Endothelial cell of umbilical vein (primary cell): ENCODE measurements around the gene CALR3. TPM values are rescaled to one million over a fixed set of nuclear protein-coding genes. Genes with fewer than 3 reads are reported as not detected.

Experiments
- BruUV-seq: library from RNA; stranded (reverse); fragments of 400-500 nt; replicated peaks from 2 replicates; lab custom pipeline; 2021; lab: Mats Ljungman, UMichigan
- CTCF ChIA-PET: fragments of 300-600, 350-600 bp; sonication (Branson Sonifier 250); formaldehyde crosslinking; loops from one replicate; lab custom pipeline; 2021; ENCODE audit warnings: antibody characterized with exemption, inconsistent platforms; lab: Charles Lee
- POLR2A ChIA-PET: fragments of 300-600, 350-600 bp; sonication (Branson Sonifier 250); formaldehyde crosslinking; loops from one replicate; lab custom pipeline; 2021; ENCODE audit warnings: antibody characterized with exemption, inconsistent platforms; lab: Charles Lee
- DNase-seq: peaks from one replicate; pipeline ENCODE4 v3.0.0-alpha.2; 2011; ENCODE audit warnings: low read depth, low spot score
- FAIRE-seq: peaks from 2 replicates; lab custom pipeline; 2011; peaks lifted over from hg19 to GRCh38; lab: Jason Lieb, UNC
- H2AFZ ChIP-seq: 2 replicates; pipeline ENCODE4 v1.6.0; 2012; ENCODE audit warnings: low read depth, low read length, control low read depth, inconsistent platforms
- H3K27ac ChIP-seq: 2 replicates; pipeline ENCODE4 v1.5.1; 2011; ENCODE audit warnings: low read depth, mild to moderate bottlenecking, control low read depth, low read length, moderate library complexity; ENCODE audit not compliant: insufficient read depth
- H3K27me3 ChIP-seq, 2 experiments: 2 replicates each; pipeline versions ENCODE4 v1.6.0 to v1.6.1; 2011; ENCODE audit warnings: low read length in 2 of 2, mixed read lengths in 1 of 2; ENCODE audit not compliant: control insufficient read depth in 2 of 2, insufficient read depth in 2 of 2
- H3K36me3 ChIP-seq, 2 experiments: 2 replicates in 1 of 2; 3 replicates in 1 of 2; pipeline ENCODE4 v1.5.1; 2011; ENCODE audit warnings: low read length in 2 of 2, mild to moderate bottlenecking in 1 of 2, moderate library complexity in 1 of 2; ENCODE audit not compliant: control insufficient read depth in 2 of 2, insufficient read depth in 2 of 2; ENCODE audit errors: extremely low read depth in 1 of 2
- H3K4me1 ChIP-seq: 3 replicates; pipeline ENCODE4 v1.5.1; 2011; ENCODE audit warnings: mild to moderate bottlenecking, low read length; ENCODE audit not compliant: control insufficient read depth, insufficient read depth; ENCODE audit errors: extremely low read depth
- H3K4me2 ChIP-seq: 2 replicates; pipeline ENCODE4 v1.6.1; 2011; ENCODE audit warnings: low read length, control low read depth, mixed read lengths; ENCODE audit not compliant: insufficient read depth
- H3K4me3 ChIP-seq, 3 experiments: fragments of 200-600 bp in 1 of 3; sonication (generic), shearing (Covaris generic) in 1 of 3; replicated peaks in 1 of 3; 2 replicates each; pipeline ENCODE4 v1.5.1; 2011 to 2016; ENCODE audit warnings: control low read depth in 3 of 3, low read length in 3 of 3, mild to moderate bottlenecking in 2 of 3, inconsistent platforms in 1 of 3, low read depth in 1 of 3, moderate library complexity in 1 of 3; ENCODE audit not compliant: insufficient read depth in 1 of 3
- H3K79me2 ChIP-seq: 2 replicates; pipeline ENCODE4 v1.6.0; 2012; ENCODE audit warnings: low read length, inconsistent platforms; ENCODE audit not compliant: control insufficient read depth, insufficient read depth
- H3K9ac ChIP-seq: replicated peaks from 2 replicates; pipeline ENCODE3; 2011; ENCODE audit warnings: low read length, control low read depth; ENCODE audit not compliant: insufficient read depth; ENCODE audit errors: extremely low read depth
- H3K9me1 ChIP-seq: replicated peaks from 3 replicates; pipeline ENCODE4 v1.6.0; 2011; ENCODE audit warnings: mild to moderate bottlenecking, low read length; ENCODE audit not compliant: control insufficient read depth, insufficient read depth; ENCODE audit errors: extremely low read depth
- H3K9me3 ChIP-seq: replicated peaks from 2 replicates; pipeline ENCODE4 v1.5.1; 2012; ENCODE audit warnings: low read length, inconsistent platforms; ENCODE audit not compliant: control insufficient read depth, insufficient read depth
- H4K20me1 ChIP-seq: replicated peaks from 2 replicates; pipeline ENCODE3; 2011; ENCODE audit warnings: mild to moderate bottlenecking, low read length; ENCODE audit not compliant: control insufficient read depth, insufficient read depth; ENCODE audit errors: extremely low read depth
- EZH2 ChIP-seq: IDR thresholded peaks from 2 replicates; pipeline ENCODE4 v1.6.1; 2012; ENCODE audit warnings: borderline replicate concordance, low read depth, mild to moderate bottlenecking, moderate library complexity, low read length, inconsistent platforms; ENCODE audit not compliant: severe bottlenecking
- FOS ChIP-seq: IDR thresholded peaks from 2 replicates; pipeline ENCODE4 v1.6.1; 2011; ENCODE audit warnings: mild to moderate bottlenecking, low read length, moderate library complexity, borderline replicate concordance; ENCODE audit not compliant: insufficient read depth
- GATA2 ChIP-seq: IDR thresholded peaks from 2 replicates; pipeline ENCODE4 v1.7.0; 2011; ENCODE audit warnings: low read depth, mild to moderate bottlenecking, moderate library complexity, mixed read lengths, low read length; ENCODE audit not compliant: insufficient read length, insufficient read depth
- JUN ChIP-seq: IDR thresholded peaks from 2 replicates; pipeline ENCODE4 v1.6.1; 2011; ENCODE audit warnings: borderline replicate concordance, low read depth; ENCODE audit not compliant: insufficient read length, insufficient read depth
- MAX ChIP-seq: IDR thresholded peaks from 2 replicates; pipeline ENCODE4 v1.6.1; 2011; ENCODE audit not compliant: insufficient read depth, insufficient read length
- MYC ChIP-seq: IDR thresholded peaks from one replicate; pipeline ENCODE4 v1.6.1; 2011; ENCODE audit warnings: mild to moderate bottlenecking, low read depth, low read length
- POLR2AphosphoS5 ChIP-seq: IDR thresholded peaks from 2 replicates; pipeline ENCODE4 v1.6.1; 2012; ENCODE audit warnings: low read depth, mild to moderate bottlenecking, control low read depth, low read length, moderate library complexity; ENCODE audit not compliant: insufficient read depth
- dilution Hi-C: fragments of 300-500 bp; cut with MboI; formaldehyde crosslinking; loops from one replicate; pipeline ENCODE4 v1.15.0; 2019; ENCODE audit warnings: low sequenced_read_pairs; ENCODE audit not compliant: extremely low pct_ligation_motif_present
- intact Hi-C: fragments of 100-400 bp; cut with micrococcal nuclease; formaldehyde crosslinking; loops from one replicate; pipeline ENCODE4 v1.10.0; 2022
- polyA plus RNA-seq, 4 experiments: library from polyadenylated mRNA; depleted of rRNA in 3 of 4; stranded (reverse) in 3 of 4; unstranded in 1 of 4; fragments of >200 nt; gene quantifications; 2 replicates each; pipeline versions ENCODE4 v1.2.1 to v1.2.3, GENCODE V29; 2011 to 2012; ENCODE audit warnings: missing spikeins in 1 of 4
- total RNA-seq: library from RNA; stranded (reverse); gene quantifications from 2 replicates; pipeline ENCODE4 v1.2.3, GENCODE V29; 2021
- TF ChIP-seq, protein P1 (sequence below), 2 donors: IDR thresholded peaks; 1 replicate in 1 of 2; 2 replicates in 1 of 2; pipeline ENCODE4 v1.5.1; 2011; ENCODE audit warnings: low read length in 2 of 2, mild to moderate bottlenecking in 2 of 2, moderate library complexity in 2 of 2, control low read depth in 1 of 2, inconsistent platforms in 1 of 2, low read depth in 1 of 2; ENCODE audit not compliant: insufficient read depth in 1 of 2; ENCODE audit errors: extremely low read depth in 1 of 2

CALR3 gene
- total and polyA plus RNA-seq, 2 donors (not counting 3 experiments of a cell fraction or from before 2014, with no cell fraction given) = not detected

- H3K9ac ChIP-seq = no peak overlapping the region
- TF ChIP-seq MYC (no peak), JUN (no peak), MAX (no peak), GATA2 (no peak), FOS (no peak), EZH2 (no peak), POLR2AphosphoS5 (no peak)
- TF ChIP-seq, protein P1, sequence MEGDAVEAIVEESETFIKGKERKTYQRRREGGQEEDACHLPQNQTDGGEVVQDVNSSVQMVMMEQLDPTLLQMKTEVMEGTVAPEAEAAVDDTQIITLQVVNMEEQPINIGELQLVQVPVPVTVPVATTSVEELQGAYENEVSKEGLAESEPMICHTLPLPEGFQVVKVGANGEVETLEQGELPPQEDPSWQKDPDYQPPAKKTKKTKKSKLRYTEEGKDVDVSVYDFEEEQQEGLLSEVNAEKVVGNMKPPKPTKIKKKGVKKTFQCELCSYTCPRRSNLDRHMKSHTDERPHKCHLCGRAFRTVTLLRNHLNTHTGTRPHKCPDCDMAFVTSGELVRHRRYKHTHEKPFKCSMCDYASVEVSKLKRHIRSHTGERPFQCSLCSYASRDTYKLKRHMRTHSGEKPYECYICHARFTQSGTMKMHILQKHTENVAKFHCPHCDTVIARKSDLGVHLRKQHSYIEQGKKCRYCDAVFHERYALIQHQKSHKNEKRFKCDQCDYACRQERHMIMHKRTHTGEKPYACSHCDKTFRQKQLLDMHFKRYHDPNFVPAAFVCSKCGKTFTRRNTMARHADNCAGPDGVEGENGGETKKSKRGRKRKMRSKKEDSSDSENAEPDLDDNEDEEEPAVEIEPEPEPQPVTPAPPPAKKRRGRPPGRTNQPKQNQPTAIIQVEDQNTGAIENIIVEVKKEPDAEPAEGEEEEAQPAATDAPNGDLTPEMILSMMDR (IDR thresholded peaks at IDR 0.05; ENCODE audit: extremely low read depth in 1 of 2, insufficient read depth in 1 of 2, low read depth in 1 of 2, low read length in 2 of 2) = no peak
- ChIA-PET POLR2A (interaction anchor here (0.7 kb wide), 1 partner anchor 65 kb away, joined by 3 read pairs; no protein-coding TSS in a partner anchor), CTCF (interaction anchor here (0.6 kb wide), 1 partner anchor 114 kb away, joined by 3 read pairs; no protein-coding TSS in a partner anchor)
- no peaks in the 10 kb centered on the region for H3K4me1 ChIP-seq
- H3K79me2 ChIP-seq = no peaks in the 10 kb centered on the region
- DNase-seq (no peak), FAIRE-seq (no peak)
- no peak overlapping the region for H3K4me2 ChIP-seq
- no peaks in the 10 kb centered on the region for H4K20me1 ChIP-seq
- dilution Hi-C loops = no loop called here
- intact Hi-C loops = loop anchor here (5.0 kb wide), 1 partner anchor 102 kb away; the partner anchor contains the start of gene MED26
- H3K4me3 ChIP-seq = no peak overlapping the region
- H2AFZ ChIP-seq = no peak overlapping the region
- no peaks in the 10 kb centered on the region for H3K9me3 ChIP-seq
- H3K9me1 ChIP-seq = no peaks in the 10 kb centered on the region
- H3K36me3 ChIP-seq = peaks cover 30 to 72% of the 10 kb centered on the region in 2 experiments
- no peaks in the 10 kb centered on the region for H3K27me3 ChIP-seq
- no TSS peak for BruUV-seq
- no peak overlapping the region for H3K27ac ChIP-seq
Observed at GRCh38 chr19:16524991-16525734, 29.2 kb upstream of the CALR3 start.
